GM19351 (cell line): Measurements from ENCODE around the gene C6orf89.

Experiments
- ATAC-seq: cut with Tn5 transposase; IDR thresholded peaks from one replicate; pipeline ENCODE4 v1.9.1; 2021; ENCODE audit warnings: mild to moderate bottlenecking, moderate library complexity; ENCODE audit not compliant: unreplicated experiment

The C6orf89 gene

GRCh38 chr6:36967301-36967700 is 81.5 kb downstream of the C6orf89 start:
- no peak for ATAC-seq

GRCh38 chr6:36967757-36968156 is 82.0 kb downstream of the C6orf89 start:
- ATAC-seq = no peak

GRCh38 chr6:36968266-36968977 is 82.7 kb downstream of the C6orf89 start:
- ATAC-seq = no peak

- no peak for ATAC-seq
Observed at GRCh38 chr6:36969240-36969691, 83.5 kb downstream of the C6orf89 start.

- no peak for ATAC-seq
Observed at GRCh38 chr6:36969988-36970891, 84.5 kb downstream of the C6orf89 start.

GRCh38 chr6:36970892-36971842 is 85.4 kb downstream of the C6orf89 start:
- ATAC-seq = no peak

GRCh38 chr6:36971921-36972673 is 86.3 kb downstream of the C6orf89 start:
- ATAC-seq = no peak

GRCh38 chr6:36973190-36973589 is 87.4 kb downstream of the C6orf89 start:
- ATAC-seq = no peak

GRCh38 chr6:36973647-36974046 is 87.9 kb downstream of the C6orf89 start:
- no peak for ATAC-seq

GRCh38 chr6:36975231-36976006 is 89.7 kb downstream of the C6orf89 start:
- ATAC-seq = no peak

- no peak for ATAC-seq
Observed at GRCh38 chr6:36976007-36976264, 90.2 kb downstream of the C6orf89 start.

GRCh38 chr6:36976509-36976908 is 90.8 kb downstream of the C6orf89 start:
- no peak for ATAC-seq

- ATAC-seq = no peak
Observed at GRCh38 chr6:36976931-36977330, 91.2 kb downstream of the C6orf89 start.

GRCh38 chr6:36977470-36977941 is 91.8 kb downstream of the C6orf89 start:
- no peak for ATAC-seq
